GM06990 (cell line): ENCODE measurements around the gene C12orf57.

ENCODE experiments used
- DNase-seq: peaks from one replicate; pipeline ENCODE4 v3.0.0-alpha.2; 2011; ENCODE audit not compliant: insufficient read length; ENCODE audit errors: extremely low read depth
- H3K27me3 ChIP-seq: replicated peaks from 2 replicates; pipeline ENCODE4 v1.6.0; 2011; ENCODE audit warnings: low read length; ENCODE audit not compliant: control insufficient read depth, insufficient read depth
- H3K36me3 ChIP-seq: 2 replicates; pipeline ENCODE4 v1.5.1; 2011; ENCODE audit warnings: low read length; ENCODE audit not compliant: control insufficient read depth, insufficient read depth
- H3K4me3 ChIP-seq: replicated peaks from 2 replicates; pipeline ENCODE4 v1.5.1; 2011; ENCODE audit warnings: low read depth, mild to moderate bottlenecking, control low read depth, low read length
- CTCF ChIP-seq: IDR thresholded peaks from 2 replicates; pipeline ENCODE4 v1.5.1; 2011; ENCODE audit warnings: low read length, control low read depth, mild to moderate bottlenecking, inconsistent platforms; ENCODE audit not compliant: insufficient read depth, poor library complexity, severe bottlenecking

Gene C12orf57

DNA sequence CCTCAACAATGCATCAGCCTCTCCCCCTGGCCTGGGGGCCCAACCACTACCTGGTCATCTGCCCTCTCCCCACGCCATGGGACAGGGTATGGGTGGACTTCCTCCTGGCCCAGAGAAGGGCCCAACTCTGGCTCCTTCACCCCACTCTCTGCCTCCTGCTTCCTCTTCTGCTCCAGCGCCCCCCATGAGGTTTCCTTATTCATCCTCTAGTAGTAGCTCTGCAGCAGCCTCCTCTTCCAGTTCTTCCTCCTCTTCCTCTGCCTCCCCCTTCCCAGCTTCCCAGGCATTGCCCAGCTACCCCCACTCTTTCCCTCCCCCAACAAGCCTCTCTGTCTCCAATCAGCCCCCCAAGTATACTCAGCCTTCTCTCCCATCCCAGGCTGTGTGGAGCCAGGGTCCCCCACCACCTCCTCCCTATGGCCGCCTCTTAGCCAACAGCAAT lies 7.6 kb upstream of the C12orf57 start:
- H3K36me3 ChIP-seq = peaks cover 14% of the 10 kb centered on the region
- H3K27me3 ChIP-seq = no peaks in the 10 kb centered on the region
- TF ChIP-seq CTCF = no peak
- peak overlapping the region; percentile 90 for H3K4me3 ChIP-seq
- no peak for DNase-seq

GRCh38 chr12:6936636-6937480 lies 7.0 kb upstream of the C12orf57 start:
- peak; percentile 27 for TF ChIP-seq CTCF
- Histone ChIP-seq H3K36me3 (peaks cover 14% of the 10 kb centered on the region), H3K27me3 (no peaks in the 10 kb centered on the region), H3K4me3 (peak overlapping the region; percentile 90)
- DNase-seq = peak; percentile 72

DNA sequence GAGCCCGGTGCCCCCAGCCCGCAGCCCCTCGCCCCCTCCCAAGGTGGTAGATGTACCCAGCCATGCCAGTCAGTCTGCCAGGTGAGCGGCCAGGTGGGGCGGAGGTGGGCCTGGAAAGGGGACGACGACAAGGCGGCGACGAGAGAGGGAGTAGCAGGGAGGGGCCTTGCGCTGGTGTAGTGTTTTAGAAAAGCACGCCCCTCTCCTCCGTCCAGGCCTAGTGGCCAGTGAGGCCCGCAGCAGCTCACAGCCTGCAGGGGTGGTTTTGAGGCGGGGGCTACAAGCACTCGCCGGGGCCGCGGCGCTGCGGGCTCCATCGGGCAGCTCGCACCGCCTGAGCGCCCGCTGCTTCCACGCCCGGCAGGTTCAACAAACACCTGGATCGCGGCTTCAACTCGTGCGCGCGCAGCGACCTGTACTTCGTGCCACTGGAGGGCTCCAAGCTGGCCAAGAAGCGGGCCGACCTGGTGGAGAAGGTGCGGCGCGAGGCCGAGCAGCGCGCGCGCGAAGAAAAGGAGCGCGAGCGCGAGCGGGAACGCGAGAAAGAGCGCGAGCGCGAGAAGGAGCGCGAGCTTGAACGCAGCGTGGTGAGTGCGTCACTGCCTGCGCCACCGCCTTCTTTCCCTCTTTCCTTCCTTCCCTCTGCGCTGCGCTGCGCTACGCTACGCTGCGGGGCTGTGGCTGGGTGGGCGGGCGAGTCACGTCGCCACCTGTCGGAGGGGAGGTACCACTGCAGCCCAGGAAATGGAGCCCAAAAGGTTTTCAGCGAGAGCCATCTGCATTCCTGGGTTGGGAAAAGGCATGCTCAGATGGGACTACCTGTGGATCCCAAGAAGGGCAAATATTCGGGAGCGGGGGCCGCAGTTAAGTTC lies 6.1 kb upstream of the C12orf57 start:
- Histone ChIP-seq H3K36me3 (peaks cover 14% of the 10 kb centered on the region), H3K4me3 (peak overlapping the region; percentile 90), H3K27me3 (no peaks in the 10 kb centered on the region)
- peak; percentile 97 for TF ChIP-seq CTCF
- DNase-seq = peak; percentile 96

- H3K36me3 ChIP-seq = peaks cover 14% of the 10 kb centered on the region
- TF ChIP-seq CTCF = no peak
- peak overlapping the region; percentile 90 for H3K4me3 ChIP-seq
- H3K27me3 ChIP-seq = no peaks in the 10 kb centered on the region
- DNase-seq = no peak
Observed at GRCh38 chr12:6938353-6939190, 5.2 kb upstream of the C12orf57 start.

DNA sequence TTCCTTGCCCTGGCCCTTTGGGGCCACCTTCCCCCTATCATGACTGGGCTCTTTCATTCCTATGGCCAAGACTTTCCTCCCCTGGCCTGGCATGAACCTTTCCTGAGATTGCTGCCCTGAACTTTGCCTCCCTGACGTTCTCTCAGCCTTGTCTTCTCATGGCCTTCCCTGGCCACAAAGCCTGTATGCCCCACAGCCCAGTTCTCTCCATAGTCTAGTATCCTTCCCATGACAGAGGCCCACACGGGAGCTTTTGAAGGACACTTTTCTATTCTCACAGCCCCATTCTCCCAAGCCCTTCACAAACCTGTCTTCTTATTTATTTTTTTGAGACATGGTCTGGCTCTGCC lies 4.7 kb upstream of the C12orf57 start:
- no peak overlapping the region for H3K4me3 ChIP-seq
- peaks cover 12% of the 10 kb centered on the region for H3K36me3 ChIP-seq
- no peaks in the 10 kb centered on the region for H3K27me3 ChIP-seq
- DNase-seq = no peak
- no peak for TF ChIP-seq CTCF
